Measurements from ENCODE around the gene BCL2L2.

BCL2L2 gene

GRCh38 chr14:23360496-23360895 lies 53.9 kb downstream of the BCL2L2 start:
- H3K27ac Mint-ChIP-seq = no peak overlapping the region
- CTCF ChIA-PET = interaction anchor here (0.7 to 1.6 kb wide), 5 partner anchors 8 to 240 kb away, joined by 3 to 7 read pairs (median 5); partner anchors contain the start of gene SLC22A17
- H3K36me3 Mint-ChIP-seq = no peaks in the 10 kb centered on the region

DNA sequence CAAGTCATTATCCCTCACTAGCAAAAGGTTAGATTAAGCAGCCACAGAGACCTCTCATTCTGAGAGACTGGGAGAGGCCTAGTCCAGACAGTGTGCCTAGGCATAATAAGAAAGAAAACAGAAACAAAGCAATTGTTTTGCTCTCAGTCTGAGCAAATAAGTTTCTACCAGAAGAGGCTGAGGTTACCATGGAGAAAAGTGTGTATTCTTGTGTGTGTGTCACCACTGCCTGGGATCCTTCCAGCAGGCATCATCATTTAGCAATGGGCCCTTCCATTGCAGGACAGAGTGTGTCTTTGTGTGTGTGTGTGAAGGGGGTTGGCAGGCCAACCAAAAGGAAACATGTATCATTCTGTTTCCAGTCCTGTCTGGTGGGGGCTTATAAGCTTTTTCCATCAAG lies 54.7 kb downstream of the BCL2L2 start:
- no peak for DNase-seq
- Mint-ChIP-seq H3K4me1 (no peaks in the 10 kb centered on the region), H3K27ac (no peak overlapping the region), H3K36me3 (no peaks in the 10 kb centered on the region), H3K27me3 (peaks cover 61% of the 10 kb centered on the region), H3K4me3 (no peak overlapping the region), H3K9me3 (no peaks in the 10 kb centered on the region)
- CTCF ChIA-PET = interaction anchor here (1.3 to 1.6 kb wide), 3 partner anchors 9 to 95 kb away, joined by 3 to 7 read pairs (median 5); partner anchors contain the start of gene SLC22A17

More at GRCh38 chr14:23360496-23360895, 53.9 kb downstream of the BCL2L2 start:
- H3K27me3 Mint-ChIP-seq = peaks cover 58% of the 10 kb centered on the region
- H3K9me3 Mint-ChIP-seq = no peaks in the 10 kb centered on the region
- H3K4me3 Mint-ChIP-seq = no peak overlapping the region
- H3K4me1 Mint-ChIP-seq = no peaks in the 10 kb centered on the region
- DNase-seq = no peak
